Measurements from ENCODE around the gene EMC6.
A peak's percentile ranks its signal among the peaks of the same experiment; 100 is the strongest.
"Not testable (repeated sequence)": the region's sequence is repeated elsewhere in the genome, so short reads cannot be mapped to it uniquely, and the experiment has no call there.

Gene EMC6

GRCh38 chr17:3704931-3705717, 36.5 kb downstream of the EMC6 start:
- no peak for DNase-seq (ENCODE audit: low read depth in 2 of 2, low spot score in 1 of 2)

DNA sequence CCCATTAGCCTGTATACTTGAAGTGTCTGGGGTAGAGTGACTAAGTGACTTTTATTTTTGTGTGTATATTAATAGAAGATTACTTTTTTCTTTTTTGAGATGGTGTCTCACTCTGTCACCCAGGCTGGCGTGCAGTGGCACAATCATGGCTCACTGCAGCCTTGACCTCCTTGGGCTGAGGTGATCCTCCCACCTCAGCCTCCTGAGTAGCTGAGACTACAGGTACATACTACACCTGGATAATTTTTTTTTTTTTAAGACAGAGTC, 37.0 kb downstream of the EMC6 start:
- DNase-seq (ENCODE audit: low read depth in 2 of 2, low spot score in 1 of 2): not testable (repeated sequence)

GRCh38 chr17:3708366-3708765, 39.8 kb downstream of the EMC6 start:
- DNase-seq (ENCODE audit: low read depth in 2 of 2, low spot score in 1 of 2): no peak

DNA sequence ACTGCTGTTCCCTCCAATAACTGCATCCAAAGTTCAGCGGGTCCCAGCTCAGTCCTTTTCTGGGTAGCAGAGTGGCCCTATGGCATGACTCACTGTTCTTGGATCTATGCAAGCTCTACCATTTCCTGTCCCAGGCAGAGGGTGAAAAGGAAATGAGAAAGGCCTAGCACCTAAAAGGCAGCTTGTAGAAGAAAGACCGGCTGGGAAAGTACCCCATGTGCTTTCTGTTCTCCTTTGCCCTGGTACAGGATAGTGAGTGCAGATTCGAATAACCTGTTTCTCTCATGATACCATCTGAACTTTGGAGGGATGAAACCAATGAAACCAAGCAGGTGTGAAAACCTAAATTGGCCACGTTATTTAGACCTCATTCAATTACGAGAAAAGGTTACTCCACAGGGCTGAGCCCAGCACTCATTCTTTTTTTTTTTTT, 42.4 kb downstream of the EMC6 start:
- peak; percentile 28 to 53 for DNase-seq (ENCODE audit: low read depth in 2 of 2, low spot score in 1 of 2)

DNA sequence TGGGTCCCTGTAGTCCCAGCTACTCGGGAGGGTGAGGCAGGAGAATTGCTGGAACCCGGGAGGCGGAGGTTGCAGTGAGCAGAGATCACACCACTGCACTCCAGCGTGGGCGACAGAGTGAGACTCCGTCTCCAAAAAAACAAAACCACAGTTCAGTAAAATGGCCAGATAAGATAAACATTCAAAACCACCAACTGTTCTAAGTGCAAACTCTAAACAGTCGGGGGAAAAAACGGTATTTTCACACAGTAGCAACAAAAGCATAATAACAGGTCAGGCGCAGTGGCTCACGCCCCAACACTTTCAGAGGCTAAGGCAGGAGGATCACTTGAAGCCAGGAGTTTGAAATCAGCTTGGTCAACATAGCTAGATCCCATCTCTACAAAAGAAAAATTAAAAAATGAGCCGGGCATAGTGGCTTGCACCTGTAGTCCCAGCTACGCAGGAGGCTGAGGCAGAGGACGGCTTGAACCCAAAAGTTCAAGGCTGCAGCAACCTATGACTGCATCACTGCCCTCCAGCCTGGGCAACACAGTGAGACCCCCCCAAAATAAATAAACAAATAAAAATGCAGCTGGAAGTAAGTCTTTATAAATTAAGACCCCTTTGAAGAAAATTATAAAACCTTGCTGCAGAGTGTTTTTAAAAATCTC, 44.3 kb downstream of the EMC6 start:
- DNase-seq (ENCODE audit: low read depth in 2 of 2, low spot score in 1 of 2): no peak

- no peak for DNase-seq (ENCODE audit: low read depth in 2 of 2, low spot score in 1 of 2)
Measured at GRCh38 chr17:3715296-3715695, 46.7 kb downstream of the EMC6 start.

DNA sequence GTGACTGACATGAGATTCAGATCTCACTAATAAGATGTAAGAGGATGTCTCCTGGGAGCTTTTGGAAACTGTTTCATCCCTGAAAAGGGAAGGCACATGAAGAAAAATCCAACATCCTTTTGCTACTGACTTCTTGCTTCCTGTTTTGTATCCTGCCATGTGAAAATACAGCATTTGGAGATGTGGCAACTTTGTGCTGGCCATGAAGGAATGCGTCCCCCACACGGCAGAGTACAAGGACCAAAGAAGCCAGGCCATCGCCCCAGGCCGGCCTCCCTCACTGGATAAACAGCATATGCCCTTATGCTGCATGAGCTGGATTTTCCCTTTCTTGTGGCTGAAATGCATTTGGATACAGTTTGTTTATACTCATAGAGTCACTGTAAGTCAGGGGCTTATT, 49.6 kb downstream of the EMC6 start:
- DNase-seq (ENCODE audit: low read depth in 2 of 2, low spot score in 1 of 2): no peak

DNA sequence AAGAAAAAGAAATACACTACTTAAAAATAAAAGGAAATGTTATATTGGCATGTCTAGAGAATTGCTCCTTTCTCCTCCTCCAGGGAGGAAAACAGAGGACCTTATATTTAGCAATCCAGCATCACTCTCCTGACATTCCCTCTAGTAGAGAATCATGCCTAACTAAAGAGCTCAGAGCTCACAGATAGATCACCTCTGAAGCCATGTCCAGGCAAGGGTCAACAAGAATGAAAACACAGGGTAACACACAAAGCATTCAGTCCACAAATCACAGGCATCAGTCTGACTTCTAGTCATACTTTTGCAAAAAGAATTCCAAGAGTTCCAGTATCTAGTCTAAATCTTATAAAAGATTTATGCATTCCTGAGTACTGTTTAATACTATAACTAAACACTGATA, 50.7 kb downstream of the EMC6 start:
- DNase-seq (ENCODE audit: low read depth in 2 of 2, low spot score in 1 of 2): no peak

All from stimulated activated CD8-positive, alpha-beta memory T cell treated with anti-CD3 and anti-CD28 coated beads, Interleukin-4, amount 100 ng/mL, for 4 hours (primary cell).